Measurements from ENCODE around the gene PDE4D.

Gene PDE4D

DNA sequence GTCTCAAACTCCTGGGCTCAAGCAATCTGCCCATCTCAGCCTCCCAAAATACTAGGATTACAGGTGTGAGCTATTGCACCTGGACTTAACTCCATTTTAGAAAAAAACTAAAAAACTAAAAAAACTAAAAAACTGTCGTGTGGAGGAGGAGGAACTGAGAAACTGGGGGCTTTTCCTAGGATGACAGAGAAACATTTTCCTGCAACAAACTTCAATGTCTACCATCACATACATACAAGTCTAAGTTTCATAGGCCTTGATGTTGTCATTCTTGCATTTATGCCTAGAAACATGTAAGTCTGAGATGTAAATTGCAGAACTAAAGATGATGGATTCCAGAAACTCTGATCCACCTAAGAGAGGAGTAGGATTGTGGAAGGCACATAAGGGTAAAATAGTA lies 753.8 kb downstream of the PDE4D start:
- no peak overlapping the region for H3K27ac ChIP-seq (replicated peaks)
- no peak for DNase-seq (ENCODE audit: low read depth in 1 of 2, low spot score in 1 of 2)
- no peak overlapping the region for H3K4me3 ChIP-seq (replicated peaks; ENCODE audit: insufficient read depth, low read length)
- H3K27me3 ChIP-seq (ENCODE audit: insufficient read depth, poor library complexity, severe bottlenecking), result no peaks in the 10 kb centered on the region
- TF ChIP-seq CTCF (IDR thresholded peaks at IDR 0.05; ENCODE audit: insufficient read depth, low read length) (no peak), SPI1 (IDR thresholded peaks at IDR 0.05; ENCODE audit: borderline replicate concordance, low read depth) (no peak), GABPA (IDR thresholded peaks at IDR 0.05; ENCODE audit: low read depth) (no peak), REST (IDR thresholded peaks at IDR 0.05; ENCODE audit: insufficient replicate concordance, low read depth) (no peak), POLR2AphosphoS5 (IDR thresholded peaks at IDR 0.05; ENCODE audit: low read depth) (no peak)

- H3K27ac ChIP-seq (replicated peaks), result no peak overlapping the region
- TF ChIP-seq POLR2AphosphoS5 (IDR thresholded peaks at IDR 0.05; ENCODE audit: low read depth) (no peak), CTCF (IDR thresholded peaks at IDR 0.05; ENCODE audit: insufficient read depth, low read length) (no peak), GABPA (IDR thresholded peaks at IDR 0.05; ENCODE audit: low read depth) (no peak), REST (IDR thresholded peaks at IDR 0.05; ENCODE audit: insufficient replicate concordance, low read depth) (no peak), SPI1 (IDR thresholded peaks at IDR 0.05; ENCODE audit: borderline replicate concordance, low read depth) (no peak)
- no peaks in the 10 kb centered on the region for H3K27me3 ChIP-seq (ENCODE audit: insufficient read depth, poor library complexity, severe bottlenecking)
- H3K4me3 ChIP-seq (replicated peaks; ENCODE audit: insufficient read depth, low read length), result no peak overlapping the region
- no peak for DNase-seq (ENCODE audit: low read depth in 1 of 2, low spot score in 1 of 2)
These were observed 755.0 kb downstream of the PDE4D start for GRCh38 chr5:59138509-59138908.

DNA sequence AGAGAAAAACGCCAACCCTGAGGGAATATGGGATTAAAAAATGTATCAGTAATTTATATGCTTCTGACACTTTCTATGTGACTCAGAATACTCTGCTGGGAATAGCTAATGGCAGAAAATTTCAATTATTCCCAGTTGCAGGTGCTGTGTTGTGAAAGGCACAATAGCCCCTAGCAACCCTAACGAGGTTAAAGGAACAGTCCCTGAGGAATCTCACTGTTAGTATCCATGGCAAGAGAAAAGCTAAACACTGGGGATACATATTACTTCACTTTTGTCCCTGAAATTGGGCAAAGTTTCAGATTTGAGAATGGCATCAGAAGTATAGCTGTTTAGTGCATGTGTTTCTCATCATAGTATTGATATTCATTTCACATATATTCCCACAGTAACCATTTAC lies 755.7 kb downstream of the PDE4D start:
- Histone ChIP-seq H3K27ac (replicated peaks) (no peak overlapping the region), H3K4me3 (replicated peaks; ENCODE audit: insufficient read depth, low read length) (no peak overlapping the region), H3K27me3 (ENCODE audit: insufficient read depth, poor library complexity, severe bottlenecking) (no peaks in the 10 kb centered on the region)
- TF ChIP-seq CTCF (IDR thresholded peaks at IDR 0.05; ENCODE audit: insufficient read depth, low read length), result no peak
- no peak for TF ChIP-seq SPI1 (IDR thresholded peaks at IDR 0.05; ENCODE audit: borderline replicate concordance, low read depth)
- no peak for TF ChIP-seq POLR2AphosphoS5 (IDR thresholded peaks at IDR 0.05; ENCODE audit: low read depth)
- DNase-seq (ENCODE audit: low read depth in 1 of 2, low spot score in 1 of 2), result no peak

- no peak overlapping the region for H3K4me3 ChIP-seq (replicated peaks; ENCODE audit: insufficient read depth, low read length)
- DNase-seq (ENCODE audit: low read depth in 1 of 2, low spot score in 1 of 2), result no peak
- H3K27ac ChIP-seq (replicated peaks), result no peak overlapping the region
- no peaks in the 10 kb centered on the region for H3K27me3 ChIP-seq (ENCODE audit: insufficient read depth, poor library complexity, severe bottlenecking)
- no peak for TF ChIP-seq SPI1 (IDR thresholded peaks at IDR 0.05; ENCODE audit: borderline replicate concordance, low read depth)
- no peak for TF ChIP-seq GABPA (IDR thresholded peaks at IDR 0.05; ENCODE audit: low read depth)
- no peak for TF ChIP-seq CTCF (IDR thresholded peaks at IDR 0.05; ENCODE audit: insufficient read depth, low read length)
- no peak for TF ChIP-seq POLR2AphosphoS5 (IDR thresholded peaks at IDR 0.05; ENCODE audit: low read depth)
- TF ChIP-seq REST (IDR thresholded peaks at IDR 0.05; ENCODE audit: insufficient replicate concordance, low read depth), result no peak
These were observed 757.0 kb downstream of the PDE4D start for GRCh38 chr5:59136549-59136948.
